Uterus (tissue), 4 donors: ENCODE data around the gene PITX3. TPM values are rescaled to one million over a fixed set of nuclear protein-coding genes. Genes with fewer than 3 reads are reported as not detected.
"Not testable (repeated sequence)": the region's sequence is repeated elsewhere in the genome, so short reads cannot be mapped to it uniquely, and the experiment has no call there.

Experiments used
- DNase-seq, 2 donors: peaks; one replicate each; pipeline ENCODE4 v3.0.0-alpha.2; 2019 to 2020
- H3K27ac ChIP-seq, 2 donors: fragments of 200-600 bp; sonication (generic); 1 replicate in 1 of 2; 2 replicates in 1 of 2; pipeline ENCODE4 v1.5.1; 2016 to 2018
- H3K27me3 ChIP-seq, 2 donors: fragments of 200-600 bp; sonication (generic); one replicate each; pipeline ENCODE4 v1.5.1; 2018 to 2019; ENCODE audit warnings: control low read depth in 1 of 2
- H3K36me3 ChIP-seq, 2 donors: fragments of 200-600 bp; sonication (generic); one replicate each; pipeline ENCODE4 v1.5.1; 2019; ENCODE audit warnings: control low read depth in 1 of 2
- H3K4me1 ChIP-seq, 2 donors: fragments of 200-600 bp; sonication (generic); one replicate each; pipeline ENCODE4 v1.5.1; 2018 to 2019; ENCODE audit warnings: control low read depth in 1 of 2
- H3K4me3 ChIP-seq, 2 donors: fragments of 200-600 bp; sonication (generic); 1 replicate in 1 of 2; 2 replicates in 1 of 2; pipeline ENCODE4 v1.5.1; 2018 to 2019; ENCODE audit warnings: mild to moderate bottlenecking in 1 of 2
- H3K9me3 ChIP-seq, 2 donors: fragments of 200-600 bp; sonication (generic); one replicate each; pipeline ENCODE4 v1.5.1; 2019; ENCODE audit warnings: control low read depth in 1 of 2
- POLR2A ChIP-seq, 2 donors: fragments of 450-650 bp; IDR thresholded peaks; one replicate each; pipeline ENCODE4 v1.6.1; 2016; ENCODE audit warnings: antibody characterized with exemption in 2 of 2, mild to moderate bottlenecking in 1 of 2, moderate library complexity in 1 of 2
- intact Hi-C: fragments of 100-400 bp; cut with DNase I; formaldehyde crosslinking; loops from one replicate; pipeline ENCODE4 v1.15.1; 2023; ENCODE audit warnings: low total_unique reads
- total RNA-seq, 4 donors: library from RNA; depleted of rRNA in 3 of 4; stranded (reverse); fragments of >200 nt in 3 of 4; gene quantifications; one replicate each; pipeline versions ENCODE4 v1.1.0 to v1.2.4, GENCODE V29; 2014 to 2023
- TF ChIP-seq, protein P1 (sequence below), 4 experiments: fragments of 200-600 bp in 2 of 4; fragments of 450-650 bp in 2 of 4; sonication (generic) in 2 of 4; IDR thresholded peaks; one replicate each; pipeline ENCODE4 v1.5.1; 2016 to 2019; ENCODE audit warnings: antibody characterized with exemption in 4 of 4, mild to moderate bottlenecking in 2 of 4, moderate library complexity in 1 of 4
- donor health status: DM: yes; HTN: yes; CAD: no.

The PITX3 gene
- total RNA-seq, 4 donors from 2014 or later: not detected

DNA sequence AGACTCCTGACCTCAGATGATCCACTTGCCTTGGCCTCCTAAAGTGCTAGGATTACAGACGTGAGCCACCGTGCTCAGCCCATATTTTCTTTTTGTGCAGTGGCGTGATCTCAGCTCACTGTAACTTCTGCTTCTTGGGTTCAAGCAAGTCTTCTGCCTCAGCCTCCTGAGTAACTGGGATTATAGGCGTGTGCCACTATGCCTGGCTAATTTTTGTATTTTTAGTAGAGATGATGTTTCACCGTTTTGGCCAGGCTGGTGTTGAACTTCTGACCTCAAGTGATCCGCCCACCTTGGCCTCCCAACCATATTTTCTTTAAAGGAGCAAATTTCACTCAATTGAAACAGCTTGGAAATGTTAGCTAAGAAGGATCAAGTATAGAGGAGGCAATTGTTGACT is 20.5 kb upstream of the PITX3 start:
- Histone ChIP-seq H3K4me3 (no peak overlapping the region), H3K27me3 (no peaks in the 10 kb centered on the region), H3K27ac (no peak overlapping the region), H3K36me3 (no peaks in the 10 kb centered on the region), H3K4me1 (no peaks in the 10 kb centered on the region), H3K9me3 (no peaks in the 10 kb centered on the region)
- intact Hi-C loops: no loop called here
- DNase-seq: no peak
- TF ChIP-seq, protein P1, sequence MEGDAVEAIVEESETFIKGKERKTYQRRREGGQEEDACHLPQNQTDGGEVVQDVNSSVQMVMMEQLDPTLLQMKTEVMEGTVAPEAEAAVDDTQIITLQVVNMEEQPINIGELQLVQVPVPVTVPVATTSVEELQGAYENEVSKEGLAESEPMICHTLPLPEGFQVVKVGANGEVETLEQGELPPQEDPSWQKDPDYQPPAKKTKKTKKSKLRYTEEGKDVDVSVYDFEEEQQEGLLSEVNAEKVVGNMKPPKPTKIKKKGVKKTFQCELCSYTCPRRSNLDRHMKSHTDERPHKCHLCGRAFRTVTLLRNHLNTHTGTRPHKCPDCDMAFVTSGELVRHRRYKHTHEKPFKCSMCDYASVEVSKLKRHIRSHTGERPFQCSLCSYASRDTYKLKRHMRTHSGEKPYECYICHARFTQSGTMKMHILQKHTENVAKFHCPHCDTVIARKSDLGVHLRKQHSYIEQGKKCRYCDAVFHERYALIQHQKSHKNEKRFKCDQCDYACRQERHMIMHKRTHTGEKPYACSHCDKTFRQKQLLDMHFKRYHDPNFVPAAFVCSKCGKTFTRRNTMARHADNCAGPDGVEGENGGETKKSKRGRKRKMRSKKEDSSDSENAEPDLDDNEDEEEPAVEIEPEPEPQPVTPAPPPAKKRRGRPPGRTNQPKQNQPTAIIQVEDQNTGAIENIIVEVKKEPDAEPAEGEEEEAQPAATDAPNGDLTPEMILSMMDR (IDR thresholded peaks at IDR 0.05): no peak
- no peak for TF ChIP-seq POLR2A (IDR thresholded peaks at IDR 0.05)

GRCh38 chr10:102261196-102261595 is 19.9 kb upstream of the PITX3 start:
- Histone ChIP-seq H3K4me3 (no peak overlapping the region), H3K27ac (no peak overlapping the region), H3K36me3 (no peaks in the 10 kb centered on the region), H3K4me1 (no peaks in the 10 kb centered on the region), H3K27me3 (no peaks in the 10 kb centered on the region), H3K9me3 (no peaks in the 10 kb centered on the region)
- DNase-seq: no peak
- intact Hi-C loops: no loop called here
- TF ChIP-seq, protein P1 (IDR thresholded peaks at IDR 0.05): no peak
- no peak for TF ChIP-seq POLR2A (IDR thresholded peaks at IDR 0.05)

- H3K4me1 ChIP-seq: no peaks in the 10 kb centered on the region
- H3K27me3 ChIP-seq: no peaks in the 10 kb centered on the region
- no peak overlapping the region for H3K4me3 ChIP-seq
- no peaks in the 10 kb centered on the region for H3K36me3 ChIP-seq
- intact Hi-C loops: no loop called here
- no peak for TF ChIP-seq POLR2A (IDR thresholded peaks at IDR 0.05)
- TF ChIP-seq, protein P1 (IDR thresholded peaks at IDR 0.05): no peak
- no peaks in the 10 kb centered on the region for H3K9me3 ChIP-seq
- DNase-seq: no peak
- H3K27ac ChIP-seq: no peak overlapping the region
Observed at GRCh38 chr10:102255404-102255803, 14.1 kb upstream of the PITX3 start.

DNA sequence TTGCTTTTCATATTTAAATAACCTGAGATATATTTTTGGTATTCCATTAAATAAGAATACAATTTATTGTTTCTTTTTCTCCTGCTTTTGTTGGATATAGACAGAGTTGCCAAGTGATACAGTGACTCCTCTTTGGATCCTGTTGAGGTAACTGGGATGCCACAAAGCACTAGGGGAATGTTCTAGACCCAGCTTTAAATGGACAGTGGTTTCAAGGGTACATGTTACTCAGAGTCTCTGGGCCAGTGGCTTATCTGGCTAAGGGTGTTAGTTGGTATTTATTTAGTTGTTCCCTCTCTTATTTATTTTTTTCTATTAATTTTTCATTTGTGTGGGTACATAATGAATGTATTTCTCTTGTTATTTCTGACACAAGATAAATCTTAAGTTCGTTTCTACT is 13.1 kb upstream of the PITX3 start:
- no peaks in the 10 kb centered on the region for H3K36me3 ChIP-seq
- no peak overlapping the region for H3K27ac ChIP-seq
- no peaks in the 10 kb centered on the region for H3K9me3 ChIP-seq
- H3K27me3 ChIP-seq: no peaks in the 10 kb centered on the region
- intact Hi-C loops: no loop called here
- H3K4me1 ChIP-seq: no peaks in the 10 kb centered on the region
- DNase-seq: no peak
- H3K4me3 ChIP-seq: no peak overlapping the region
- TF ChIP-seq POLR2A (IDR thresholded peaks at IDR 0.05): no peak
- TF ChIP-seq, protein P1 (IDR thresholded peaks at IDR 0.05): no peak

DNA sequence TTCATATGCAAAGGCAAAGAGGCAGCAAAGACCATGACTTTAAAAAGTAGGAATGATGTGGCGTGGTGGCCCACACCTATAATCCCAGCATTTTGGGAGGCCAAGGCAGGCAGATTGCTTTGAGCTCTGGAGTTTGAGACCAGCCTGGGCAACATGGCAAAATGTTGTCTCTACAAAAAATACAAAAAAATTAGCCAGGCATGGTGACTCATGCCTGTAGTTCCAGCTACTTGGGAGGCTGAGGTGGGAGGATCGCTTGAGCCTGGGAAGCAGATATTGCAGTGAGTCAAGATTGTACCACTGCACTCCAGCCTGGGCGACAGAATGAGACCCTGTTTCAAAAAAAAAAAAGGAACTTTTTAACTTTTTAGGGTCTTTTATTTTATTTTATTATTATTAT is 11.2 kb upstream of the PITX3 start:
- DNase-seq: not testable (repeated sequence)

DNA sequence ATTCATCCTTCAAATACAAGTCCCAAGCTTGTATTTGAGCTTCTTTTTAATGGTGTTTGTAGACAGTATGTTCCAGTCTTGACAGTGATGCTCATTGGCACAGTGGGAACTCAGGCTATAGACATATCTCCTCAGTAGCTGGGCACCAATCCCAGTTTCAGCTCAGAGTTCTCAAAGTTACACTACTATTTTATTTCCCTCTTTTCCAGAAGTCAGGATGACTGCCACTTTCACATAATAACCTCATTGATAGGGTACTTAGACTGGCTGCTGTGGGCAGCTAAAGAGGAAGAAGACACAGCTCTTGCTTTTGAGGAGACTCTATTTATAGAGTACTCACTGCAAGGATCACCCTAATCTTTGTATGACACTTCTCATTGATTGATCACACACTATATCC is 6.4 kb upstream of the PITX3 start:
- intact Hi-C loops: no loop called here
- H3K4me1 ChIP-seq: peaks cover 0 to 4% of the 10 kb centered on the region in 2 donors
- H3K9me3 ChIP-seq: no peaks in the 10 kb centered on the region
- H3K27me3 ChIP-seq: no peaks in the 10 kb centered on the region
- H3K4me3 ChIP-seq: no peak overlapping the region
- H3K27ac ChIP-seq: no peak overlapping the region
- no peaks in the 10 kb centered on the region for H3K36me3 ChIP-seq
- TF ChIP-seq, protein P1 (IDR thresholded peaks at IDR 0.05): no peak
- TF ChIP-seq POLR2A (IDR thresholded peaks at IDR 0.05): no peak
- no peak for DNase-seq

More for the DNA sequence above, 11.2 kb upstream of the PITX3 start:
- H3K4me1 ChIP-seq, intact Hi-C loops, H3K4me3 ChIP-seq, H3K27me3 ChIP-seq, H3K27ac ChIP-seq, H3K36me3 ChIP-seq, H3K9me3 ChIP-seq: not testable (repeated sequence)
